ENCODE results near the gene LIN7C. TPM values are rescaled to one million over a fixed set of nuclear protein-coding genes. Genes with fewer than 3 reads are reported as not detected.

Gene LIN7C
- total RNA-seq (2016; rRNA removed; fragmentation: Illumina TruSeq; extraction: Trizol) (37.2 and 65.8 TPM in 2 replicates), polyA plus RNA-seq (2011; rRNA removed) (12.7 and 14.8 TPM in 2 replicates), polyA minus RNA-seq (2011; rRNA and poly(A)+ RNA removed; ENCODE audit: low replicate concordance) (6.7 and 16.3 TPM in 2 replicates), Bru-seq, nascent RNA (percentile 95 among the genes with signal in this experiment), BruChase-seq, experiment 1, labeled RNA remaining after a 6-hour chase (percentile 99 among the genes with signal in this experiment), BruChase-seq, experiment 2, labeled RNA remaining after a 2-hour chase (percentile 98 among the genes with signal in this experiment)
- total RNA-seq (2016; cell fraction: cytosol; rRNA removed; fragmentation: Illumina TruSeq; extraction: Trizol; ENCODE audit: low read depth) = 2.5 and 2.7 TPM in 2 replicates
- total RNA-seq (2016; cell fraction: insoluble cytoplasmic fraction; rRNA removed; fragmentation: Illumina TruSeq; extraction: Trizol) = 38.6 and 65.0 TPM in 2 replicates
- total RNA-seq (2016; cell fraction: membrane; rRNA removed; fragmentation: Illumina TruSeq; extraction: Trizol) = 15.9 and 19.0 TPM in 2 replicates
- 24.0 and 25.6 TPM in 2 replicates for total RNA-seq (2016; cell fraction: nucleus; rRNA removed; fragmentation: Illumina TruSeq; extraction: Trizol)
- polyA plus RNA-seq (2011; cell fraction: cytosol; rRNA removed) = 7.8 and 14.4 TPM in 2 replicates
- 4.2 and 7.4 TPM in 2 replicates for polyA plus RNA-seq (2011; cell fraction: nucleus; rRNA removed)
- polyA plus RNA-seq (2012) = 10.3 and 13.4 TPM in 2 replicates
- polyA plus RNA-seq (2016; cell fraction: cytosol; fragmentation: Illumina TruSeq; extraction: Trizol; ENCODE audit: low read depth) = 0.89 and 0.90 TPM in 2 replicates
- 27.1 and 30.5 TPM in 2 replicates for polyA plus RNA-seq (2016; cell fraction: insoluble cytoplasmic fraction; fragmentation: Illumina TruSeq; extraction: Trizol; ENCODE audit: low read depth)
- polyA plus RNA-seq (2016; cell fraction: membrane; fragmentation: Illumina TruSeq; extraction: Trizol; ENCODE audit: low read depth) = 4.4 and 4.8 TPM in 2 replicates
- 17.5 and 19.5 TPM in 2 replicates for polyA plus RNA-seq (2016; cell fraction: nucleus; fragmentation: Illumina TruSeq; extraction: Trizol; ENCODE audit: insufficient read depth, low read depth)
- polyA minus RNA-seq (2011; cell fraction: cytosol; rRNA and poly(A)+ RNA removed) = 18.3 and 20.3 TPM in 2 replicates
- 29.6 and 31.1 TPM in 2 replicates for polyA minus RNA-seq (2011; cell fraction: nucleus; rRNA and poly(A)+ RNA removed)
- long read RNA-seq, experiment 1, full-length matches to known transcripts = 6 of 9 reads
- long read RNA-seq, experiment 1, partial matches to known transcripts = 1 of 9 reads
- long read RNA-seq, experiment 1, other reads (novel, unspliced or antisense) = 2 of 9 reads
- long read RNA-seq, experiment 2, partial matches to known transcripts = 0 of 14 reads
- long read RNA-seq, experiment 2, other reads (novel, unspliced or antisense) = 14 of 14 reads

- H3K4me2 ChIP-seq (ENCODE audit: low read depth, low read length) = peak within 1 kb of the TSS; percentile 91
- CTCF ChIA-PET (ENCODE audit: low intra/inter-chr PET ratio, low total read pairs) = no interaction called here
- peaks cover 17% of the 10 kb centered on the region for H4K20me1 ChIP-seq (ENCODE audit: insufficient read depth, low read length)
- FAIRE-seq (peak; percentile 70), ATAC-seq (peak; percentile 96), DNase-seq (ENCODE audit: low spot score) (peak; percentile 95)
- TSS peak; percentile 81 for BruUV-seq (replicated peaks)
- H3K9me3 ChIP-seq (ENCODE audit: low read length) = no peaks in the 10 kb centered on the region
- peak within 1 kb of the TSS; percentile 72 to 100 (median 87) for H3K4me3 ChIP-seq (replicated peaks in 1 of 3; ENCODE audit: insufficient read depth in 1 of 3, low read depth in 2 of 3, low read length in 3 of 3)
- peak within 1 kb of the TSS; percentile 93 for H3K27ac ChIP-seq (ENCODE audit: extremely low read length, insufficient read depth, low read length)
- H3K4me1 ChIP-seq (ENCODE audit: insufficient read depth, low read length) = peaks cover 55% of the 10 kb centered on the region
- peak within 1 kb of the TSS; percentile 99 for H3K9ac ChIP-seq (ENCODE audit: insufficient read depth, low read depth, low read length)
- POLR2A ChIA-PET = interaction anchor here (0.7 to 1.2 kb wide), 4 partner anchors 34 to 909 kb away, joined by 3 to 4 read pairs (median 4); partner anchors contain the start of gene LGR4
- intact Hi-C loops (cut with micrococcal nuclease; ENCODE audit: unreplicated experiment) = no loop called here
- peaks cover 46% of the 10 kb centered on the region for H3K79me2 ChIP-seq (ENCODE audit: insufficient read depth, low read length)
- in situ Hi-C loops (cut with HindIII; ENCODE audit: extremely low pct_ligation_motif_present, low pct_unique_long_range_greater_than_20kb) = no loop called here
- H3K36me3 ChIP-seq (replicated peaks in 1 of 2; ENCODE audit: control insufficient read depth in 1 of 2, insufficient read depth in 2 of 2, low read length in 2 of 2) = peaks cover 0 to 2% of the 10 kb centered on the region in 2 experiments; a peak in 2 of 5 replicates
- peak within 1 kb of the TSS; percentile 99 for H2AFZ ChIP-seq (ENCODE audit: low read length)
- peaks cover 0 to 6% of the 10 kb centered on the region in 2 experiments; a peak in 1 of 5 replicates for H3K27me3 ChIP-seq (ENCODE audit: control insufficient read depth in 1 of 2, insufficient read depth in 2 of 2, low read length in 2 of 2)
- WGBS (ENCODE audit: low lambda C conversion rate) = 1% methylated on average over 23 of the region's 60 CpGs
- no peak for TF ChIP-seq ZNF7 (CRISPR knock-in tag; IDR thresholded peaks at IDR 0.05)
- TF ChIP-seq ZNF30 (CRISPR knock-in tag; IDR thresholded peaks at IDR 0.05) = no peak
- 0 out of 2 replicates have a peak, but pooled peaks have one; percentile 16 for TF ChIP-seq ZNF160 (CRISPR knock-in tag; IDR thresholded peaks at IDR 0.05)
- no peak for TF ChIP-seq ZNF773 (CRISPR knock-in tag; IDR thresholded peaks at IDR 0.05; ENCODE audit: borderline replicate concordance)
- no peak for TF ChIP-seq USF2 (IDR thresholded peaks at IDR 0.05; ENCODE audit: low read depth, low read length)
- TF ChIP-seq USF2 (CRISPR knock-in tag; IDR thresholded peaks at IDR 0.05; ENCODE audit: borderline replicate concordance) = no peak; the same call in 1 of the 2 replicates
- no peak for TF ChIP-seq ZBTB21 (CRISPR knock-in tag; IDR thresholded peaks at IDR 0.05)
- no peak for TF ChIP-seq GPN1 (CRISPR knock-in tag; IDR thresholded peaks at IDR 0.05; ENCODE audit: borderline replicate concordance)
- TF ChIP-seq BHLHE40 (IDR thresholded peaks at IDR 0.05; ENCODE audit: low read length) = no peak
- 0 out of 2 replicates have a peak, but pooled peaks have one; percentile 51 for TF ChIP-seq ZNF232 (CRISPR knock-in tag; IDR thresholded peaks at IDR 0.05; ENCODE audit: borderline replicate concordance)
- TF ChIP-seq KLF12 (CRISPR knock-in tag; IDR thresholded peaks at IDR 0.05; ENCODE audit: borderline replicate concordance) = no peak
- TF ChIP-seq SRY (CRISPR knock-in tag; IDR thresholded peaks at IDR 0.05) = 0 out of 2 replicates have a peak, but pooled peaks have one; percentile 14
- no peak for TF ChIP-seq ESRRA (CRISPR knock-in tag; IDR thresholded peaks at IDR 0.05; ENCODE audit: low read depth)
- no peak for TF ChIP-seq KDM1A (CRISPR knock-in tag; IDR thresholded peaks at IDR 0.05)
- TF ChIP-seq FOXA3 (CRISPR knock-in tag; IDR thresholded peaks at IDR 0.05) = peak; percentile 31; the same call in 1 of the 2 replicates
- no peak for TF ChIP-seq ZFYVE20 (CRISPR knock-in tag; IDR thresholded peaks at IDR 0.05; ENCODE audit: borderline replicate concordance, low read depth)
- no peak for TF ChIP-seq TBP (CRISPR knock-in tag; IDR thresholded peaks at IDR 0.05)
Measured at GRCh38 chr11:27506200-27507182, at the start of gene LIN7C. Gene LIN7C, minus strand, starts transcription at chr11:27506769. Its CDS starts 17 bp downstream, at chr11:27506752.
